AG09309 (cell line): ENCODE data around the gene TMEM190.
"Not testable (repeated sequence)": the region's sequence is repeated elsewhere in the genome, so short reads cannot be mapped to it uniquely, and the experiment has no call there.

ENCODE experiments used
- DNase-seq: peaks from one replicate; pipeline ENCODE4 v3.0.0-alpha.2; 2010; ENCODE audit warnings: low read depth
- H3K4me3 ChIP-seq: 2 replicates; pipeline ENCODE4 v1.5.1; 2011; ENCODE audit warnings: mild to moderate bottlenecking, low read depth, low read length, moderate library complexity; ENCODE audit not compliant: control insufficient read depth
- TF ChIP-seq, protein P1 (sequence below): IDR thresholded peaks from 2 replicates; pipeline ENCODE4 v1.5.1; 2011; ENCODE audit warnings: mild to moderate bottlenecking, low read depth, low read length, inconsistent platforms; ENCODE audit not compliant: insufficient read depth, control insufficient read depth; ENCODE audit errors: missing control alignments

TMEM190 gene

DNA sequence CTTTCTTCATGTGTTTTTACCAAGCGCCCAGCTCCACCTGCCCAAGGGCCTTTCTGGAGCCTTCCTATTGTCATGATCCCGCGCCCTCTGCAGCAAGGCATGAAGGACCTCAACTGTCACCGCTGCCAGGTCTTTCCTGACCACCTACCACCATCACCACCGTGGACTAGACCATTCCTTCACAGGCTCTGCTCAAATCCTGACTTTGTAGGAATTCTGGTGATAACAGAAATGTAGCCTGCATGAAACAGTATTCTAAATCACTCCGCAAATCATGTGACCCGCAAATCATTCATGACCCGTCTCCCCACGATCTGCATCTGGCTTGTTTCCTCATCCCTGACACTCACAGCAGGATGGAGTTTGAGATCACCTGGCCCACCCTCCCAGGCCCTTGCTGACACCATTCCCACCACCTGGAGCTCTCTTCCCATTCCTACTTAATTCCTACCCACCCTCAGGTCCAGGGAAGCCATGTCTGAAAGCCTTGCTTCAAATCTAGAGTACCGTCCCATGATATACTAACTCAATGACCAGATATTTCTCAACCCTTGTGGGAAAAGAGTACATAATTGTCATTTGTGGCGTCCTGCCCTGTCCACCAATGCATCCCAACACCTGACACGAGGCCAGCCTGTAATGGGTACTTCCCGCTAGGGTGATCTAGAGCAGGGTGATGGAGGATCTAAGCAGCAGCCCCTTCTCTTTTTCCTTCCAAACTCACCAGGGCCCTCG, 29.6 kb downstream of the TMEM190 start:
- TF ChIP-seq, protein P1, sequence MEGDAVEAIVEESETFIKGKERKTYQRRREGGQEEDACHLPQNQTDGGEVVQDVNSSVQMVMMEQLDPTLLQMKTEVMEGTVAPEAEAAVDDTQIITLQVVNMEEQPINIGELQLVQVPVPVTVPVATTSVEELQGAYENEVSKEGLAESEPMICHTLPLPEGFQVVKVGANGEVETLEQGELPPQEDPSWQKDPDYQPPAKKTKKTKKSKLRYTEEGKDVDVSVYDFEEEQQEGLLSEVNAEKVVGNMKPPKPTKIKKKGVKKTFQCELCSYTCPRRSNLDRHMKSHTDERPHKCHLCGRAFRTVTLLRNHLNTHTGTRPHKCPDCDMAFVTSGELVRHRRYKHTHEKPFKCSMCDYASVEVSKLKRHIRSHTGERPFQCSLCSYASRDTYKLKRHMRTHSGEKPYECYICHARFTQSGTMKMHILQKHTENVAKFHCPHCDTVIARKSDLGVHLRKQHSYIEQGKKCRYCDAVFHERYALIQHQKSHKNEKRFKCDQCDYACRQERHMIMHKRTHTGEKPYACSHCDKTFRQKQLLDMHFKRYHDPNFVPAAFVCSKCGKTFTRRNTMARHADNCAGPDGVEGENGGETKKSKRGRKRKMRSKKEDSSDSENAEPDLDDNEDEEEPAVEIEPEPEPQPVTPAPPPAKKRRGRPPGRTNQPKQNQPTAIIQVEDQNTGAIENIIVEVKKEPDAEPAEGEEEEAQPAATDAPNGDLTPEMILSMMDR, result no peak
- DNase-seq, result no peak
- peak overlapping the region; percentile 80 for H3K4me3 ChIP-seq

- H3K4me3 ChIP-seq, result peak overlapping the region; percentile 80
- DNase-seq, result no peak
- TF ChIP-seq, protein P1, result no peak
Observed at GRCh38 chr19:55406826-55407549, 30.4 kb downstream of the TMEM190 start.

DNA sequence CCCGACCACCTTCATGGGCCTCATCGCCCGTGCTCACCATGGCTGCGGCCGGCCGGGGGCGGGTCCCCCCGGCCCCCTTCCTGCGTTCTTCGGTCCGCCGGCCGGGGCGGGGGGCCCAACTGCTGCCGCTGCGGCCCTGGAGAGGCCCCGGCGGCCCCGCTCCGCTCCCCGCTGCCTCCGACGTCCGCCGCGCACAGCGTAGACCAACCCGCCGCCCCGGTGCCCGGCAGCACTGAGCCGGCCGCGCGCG, 30.8 kb downstream of the TMEM190 start, which contains the start of gene UBE2S:
UBE2S (minus strand) TSS at position 239 of the 250 bp plus-strand sequence; CDS start at position 40, 199 bp downstream.
- H3K4me3 ChIP-seq, result peak within 1 kb of the TSS; percentile 80
- DNase-seq, result not testable (repeated sequence)

DNA sequence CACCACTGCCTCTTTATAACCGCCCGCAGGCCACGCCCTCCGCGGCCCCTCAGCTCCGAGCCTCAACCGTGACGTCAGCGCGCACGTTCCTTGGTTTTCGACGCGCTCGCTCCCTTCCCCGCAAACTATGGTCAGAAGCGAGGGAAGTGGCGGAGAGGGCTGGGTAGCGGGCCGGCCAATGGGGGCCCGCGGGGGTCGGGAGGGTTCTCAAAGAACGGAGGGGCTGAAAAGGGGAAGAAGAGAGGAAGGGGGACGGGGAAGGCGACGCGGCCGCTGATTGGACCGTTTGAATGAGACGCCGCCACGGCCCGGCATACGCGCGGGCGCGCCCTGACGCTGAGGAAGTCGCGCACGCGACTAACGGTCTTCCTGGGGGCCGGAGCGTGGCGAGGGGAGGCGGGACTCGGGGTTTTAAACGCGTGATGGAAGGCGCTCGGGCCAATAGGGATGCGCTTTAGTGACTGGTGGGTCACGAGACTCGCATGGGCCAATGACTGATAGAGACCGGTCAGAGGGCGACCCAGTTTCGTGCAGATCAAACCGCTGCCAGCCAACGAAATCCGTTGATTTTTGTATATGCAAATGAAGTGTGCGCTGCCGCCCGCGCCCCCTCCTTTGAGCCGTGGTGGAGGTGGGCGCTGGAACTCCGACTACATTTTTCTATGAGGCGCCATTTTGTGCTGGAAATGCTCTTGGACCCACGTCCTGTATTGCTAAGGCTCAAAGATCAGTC, 31.3 kb downstream of the TMEM190 start:
- DNase-seq, result peak; percentile 97
- peak overlapping the region; percentile 55 for H3K4me3 ChIP-seq
- TF ChIP-seq, protein P1, result no peak

DNA sequence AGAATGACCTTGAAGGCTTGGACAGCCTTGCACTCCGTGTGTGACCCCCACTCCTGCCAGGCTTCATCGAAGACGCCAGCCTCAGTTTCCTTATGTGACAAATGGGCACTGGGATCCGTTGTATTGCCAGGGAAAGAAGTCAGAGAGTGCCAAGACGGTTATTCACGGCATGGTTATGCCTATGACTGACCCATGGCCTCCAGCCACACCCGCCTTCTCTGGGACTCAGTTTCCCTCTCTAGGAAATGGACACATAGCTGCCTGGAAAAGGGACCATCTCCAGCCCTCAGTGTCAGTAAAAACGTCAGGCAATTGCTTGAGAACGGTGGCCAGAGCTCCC, 31.9 kb downstream of the TMEM190 start:
- peak overlapping the region; percentile 39 for H3K4me3 ChIP-seq
- TF ChIP-seq, protein P1, result no peak
- DNase-seq, result no peak

DNA sequence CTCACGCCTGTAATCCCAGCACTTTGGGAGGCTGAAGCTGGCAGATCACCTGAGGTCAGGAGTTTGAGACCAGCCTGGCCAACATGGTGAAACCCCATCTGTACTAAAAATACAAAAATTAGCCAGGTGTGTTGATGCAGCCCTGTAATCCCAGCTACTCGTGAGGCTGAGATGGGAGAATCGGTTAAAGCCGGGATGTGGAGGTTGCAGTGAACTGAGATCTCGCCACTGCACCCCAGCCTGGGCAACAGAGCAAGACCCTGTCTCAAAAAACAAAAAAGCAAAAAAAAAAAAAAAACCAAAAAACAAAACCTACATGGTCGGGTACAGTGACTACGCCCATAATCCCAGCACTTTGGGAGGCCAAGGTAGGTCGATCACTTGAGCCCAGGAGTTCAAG, 32.6 kb downstream of the TMEM190 start:
- H3K4me3 ChIP-seq, DNase-seq: not testable (repeated sequence)

- no peak overlapping the region for H3K4me3 ChIP-seq
- TF ChIP-seq, protein P1, result no peak
- no peak for DNase-seq
Observed at GRCh38 chr19:55410168-55410567, 33.5 kb downstream of the TMEM190 start.
